Stimulated activated CD4-positive, alpha-beta T cell treated with anti-CD3 and anti-CD28 coated beads, Interleukin-1b, Interleukin-23, amount 100 ng/mL, for 48 hours (primary cell): Measurements from ENCODE around the gene KLF16.

Experiments used
- DNase-seq: peaks from one replicate; pipeline ENCODE4 v3.0.0-alpha.2; 2020

KLF16 gene

GRCh38 chr19:1866693-1867348 lies 3.4 kb upstream of the KLF16 start:
- no peak for DNase-seq

- no peak for DNase-seq
These were observed 2.0 kb upstream of the KLF16 start for GRCh38 chr19:1865172-1866010.

- peak; percentile 58 for DNase-seq
These were observed 1.2 kb upstream of the KLF16 start for GRCh38 chr19:1864480-1865171.

DNA sequence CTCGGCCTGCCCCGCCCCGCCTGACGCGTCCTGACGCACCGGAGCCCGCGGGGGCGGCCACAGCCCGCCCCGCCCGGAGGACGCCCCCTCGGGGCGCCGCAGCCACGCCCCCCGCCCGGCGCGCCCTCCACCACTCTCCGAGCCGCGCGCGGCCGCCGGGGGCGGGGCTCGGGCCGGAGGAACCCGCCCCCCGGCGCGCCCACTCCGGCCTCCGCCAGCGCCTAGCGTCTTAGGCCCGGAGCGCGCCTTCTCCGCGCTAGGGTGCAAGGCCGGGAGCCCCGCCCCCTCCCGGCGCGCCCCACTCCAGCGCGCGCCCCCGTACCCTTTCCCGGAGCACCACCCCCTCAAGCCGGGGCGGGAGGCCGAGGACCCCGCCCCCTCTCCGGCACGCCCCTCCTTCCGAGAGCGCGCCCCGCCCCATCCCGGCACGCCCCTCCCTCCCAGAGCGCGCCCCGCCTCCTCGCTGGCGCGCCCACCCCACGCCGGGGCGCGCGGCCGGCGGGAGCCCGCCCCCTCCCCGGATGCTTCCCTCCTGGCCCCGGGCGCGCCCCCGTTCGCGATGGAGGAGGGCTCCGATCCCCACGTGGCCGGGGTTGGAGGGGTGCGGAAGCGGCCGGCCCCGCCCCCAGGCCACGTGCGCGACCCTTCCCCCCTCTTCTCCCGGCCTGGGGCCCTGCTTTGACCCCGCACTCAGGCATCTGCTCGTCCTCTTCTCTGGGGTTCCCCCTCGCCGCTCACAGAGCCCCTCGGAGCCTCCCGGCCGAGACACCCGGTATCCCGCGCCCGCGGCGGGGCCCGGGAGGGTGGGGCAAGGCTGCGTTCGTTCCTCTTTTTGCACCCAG lies 480 bp upstream of the KLF16 start:
- DNase-seq, result peak; percentile 93

DNA sequence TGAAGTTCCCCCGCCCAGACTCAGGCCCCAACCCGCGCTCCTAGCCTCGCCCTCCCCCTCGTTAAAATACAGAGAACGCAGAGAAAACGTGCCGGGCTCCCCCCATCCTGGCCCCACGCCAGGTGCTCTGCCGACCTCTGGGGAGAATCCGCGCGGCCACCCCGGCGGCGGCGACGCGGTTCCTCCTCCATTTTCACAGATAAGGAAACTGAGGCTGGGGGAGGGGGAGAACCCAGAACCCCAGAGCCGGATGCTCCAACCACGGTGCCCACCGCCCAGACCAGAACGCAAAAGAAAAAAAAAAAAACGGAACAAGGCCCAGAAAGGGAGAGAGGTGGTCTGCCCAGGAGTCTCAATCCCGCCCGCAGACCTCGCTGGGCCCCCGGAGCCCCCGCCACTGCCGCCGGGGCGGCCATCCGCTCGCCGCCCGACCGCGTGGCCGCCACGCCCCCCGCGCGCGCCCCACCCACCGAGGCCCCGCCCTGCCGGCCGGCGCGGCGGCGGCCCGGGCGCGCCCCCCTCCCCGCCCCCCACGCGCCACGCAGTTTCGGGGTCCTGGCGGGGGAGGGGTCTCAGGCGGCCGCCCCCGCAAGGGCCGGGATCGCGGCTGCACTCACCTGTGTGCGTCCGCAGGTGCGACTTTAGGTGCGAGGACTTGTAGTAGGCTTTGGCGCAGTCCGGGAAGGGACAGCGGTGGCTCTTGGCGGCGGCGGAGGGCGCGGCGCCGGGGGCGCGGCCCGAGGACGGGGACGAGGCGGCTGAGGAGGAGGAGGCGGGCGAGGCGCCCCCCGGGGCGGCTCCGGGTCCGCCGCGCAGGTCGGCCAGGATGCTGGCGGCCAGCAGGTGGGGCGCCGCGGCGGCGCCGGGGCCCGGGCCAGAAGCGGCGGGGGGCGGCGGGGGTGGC lies 703 bp downstream of the KLF16 start:
- DNase-seq, result peak; percentile 53

GRCh38 chr19:1862068-1862423 lies 1.3 kb downstream of the KLF16 start:
- DNase-seq, result no peak

DNA sequence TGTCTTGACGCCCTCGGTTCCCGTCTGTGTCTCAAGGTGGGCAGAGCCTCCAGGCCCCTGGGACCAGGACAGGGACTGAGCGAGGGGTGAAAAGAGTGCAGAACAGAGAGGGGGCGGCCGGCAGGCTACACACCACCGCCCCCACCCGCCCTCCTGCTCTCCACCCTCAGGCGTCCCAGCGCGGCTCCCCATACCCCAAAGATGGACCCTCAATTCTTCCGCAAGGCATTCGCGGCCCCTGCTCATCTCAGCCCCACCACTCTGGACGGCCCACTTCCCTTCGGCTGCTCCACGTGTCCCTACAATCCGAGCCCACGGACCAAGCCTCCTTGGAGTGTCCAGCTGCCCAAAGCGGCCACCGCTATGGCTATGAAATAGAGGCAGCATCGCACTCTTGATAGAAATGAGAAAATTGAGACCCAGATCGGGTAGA lies 1.8 kb downstream of the KLF16 start:
- no peak for DNase-seq

DNA sequence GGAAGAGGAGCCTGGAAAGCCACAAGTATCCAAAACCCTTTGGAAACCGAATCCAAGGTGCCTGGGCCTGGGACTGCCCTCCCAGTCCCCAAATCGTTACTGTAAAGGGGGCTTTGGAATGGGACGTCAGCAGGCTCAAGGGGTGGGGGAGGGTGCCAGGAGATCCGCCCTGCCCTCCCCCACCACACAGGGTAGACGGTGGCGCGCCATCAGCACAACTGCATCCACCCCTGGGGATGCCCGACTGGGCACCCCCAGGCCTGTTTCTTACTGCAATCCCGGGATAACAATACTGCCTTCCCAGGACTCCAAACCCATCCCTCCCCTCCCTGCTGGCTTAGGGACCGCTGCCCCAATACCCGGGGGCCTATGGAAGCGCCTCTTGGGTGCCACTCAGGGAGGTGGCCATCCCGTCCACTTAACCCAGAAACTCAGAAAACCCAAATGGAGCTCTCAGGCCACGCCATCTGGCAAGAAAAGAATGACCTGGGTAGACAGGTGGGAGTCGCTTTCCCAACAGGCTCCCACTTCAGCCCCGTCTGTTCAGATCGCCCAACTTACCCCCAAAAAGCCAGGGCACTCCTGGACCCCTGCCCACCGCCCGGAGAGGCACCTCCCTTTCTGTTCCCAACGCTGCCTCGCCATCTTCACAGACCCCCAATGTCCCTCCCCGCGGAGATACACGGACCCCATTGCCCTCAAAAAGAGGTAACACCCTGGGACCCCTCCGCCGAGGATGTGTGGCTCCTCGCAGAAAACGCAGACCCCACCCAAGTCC lies 2.4 kb downstream of the KLF16 start:
- DNase-seq, result no peak

DNA sequence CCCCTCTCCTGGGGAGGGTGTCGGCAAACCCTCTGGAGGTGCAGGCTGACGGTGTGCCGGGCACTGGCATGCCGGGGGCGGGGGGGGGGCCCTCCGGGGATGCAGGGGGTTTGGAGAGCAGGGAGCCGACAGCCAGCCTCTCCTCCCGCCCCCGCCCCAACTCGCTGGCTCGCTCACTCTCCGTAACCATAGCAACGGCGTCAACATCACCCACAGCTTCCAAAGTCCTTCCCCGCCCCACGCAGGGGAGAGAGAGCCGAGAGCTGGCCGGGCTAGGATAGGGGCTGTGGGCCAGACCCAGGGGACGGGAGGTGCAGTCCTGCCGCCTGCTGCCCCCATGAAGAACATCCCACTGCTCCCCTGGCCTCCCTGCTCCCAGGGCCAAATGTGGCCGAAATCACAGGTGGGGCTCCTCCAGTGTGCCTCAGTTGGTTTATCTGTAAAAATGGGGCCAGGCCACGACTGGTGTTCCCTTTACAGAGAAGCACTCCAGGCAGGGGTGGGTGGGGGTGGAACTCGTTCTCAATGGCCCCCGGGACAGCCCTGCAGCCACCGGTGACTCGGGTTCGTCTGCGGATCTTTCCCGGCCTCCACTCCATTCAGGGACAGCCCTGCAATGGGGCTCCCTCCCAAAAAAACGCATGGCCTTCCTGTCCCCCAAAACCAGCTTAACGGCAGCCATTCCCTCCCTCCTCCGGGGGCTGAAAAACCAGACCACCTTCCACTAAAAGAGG lies 3.2 kb downstream of the KLF16 start:
- peak; percentile 61 for DNase-seq

GRCh38 chr19:1859331-1859781 lies 4.0 kb downstream of the KLF16 start:
- no peak for DNase-seq

- no peak for DNase-seq
These were observed 4.8 kb downstream of the KLF16 start for GRCh38 chr19:1858412-1859081.

DNA sequence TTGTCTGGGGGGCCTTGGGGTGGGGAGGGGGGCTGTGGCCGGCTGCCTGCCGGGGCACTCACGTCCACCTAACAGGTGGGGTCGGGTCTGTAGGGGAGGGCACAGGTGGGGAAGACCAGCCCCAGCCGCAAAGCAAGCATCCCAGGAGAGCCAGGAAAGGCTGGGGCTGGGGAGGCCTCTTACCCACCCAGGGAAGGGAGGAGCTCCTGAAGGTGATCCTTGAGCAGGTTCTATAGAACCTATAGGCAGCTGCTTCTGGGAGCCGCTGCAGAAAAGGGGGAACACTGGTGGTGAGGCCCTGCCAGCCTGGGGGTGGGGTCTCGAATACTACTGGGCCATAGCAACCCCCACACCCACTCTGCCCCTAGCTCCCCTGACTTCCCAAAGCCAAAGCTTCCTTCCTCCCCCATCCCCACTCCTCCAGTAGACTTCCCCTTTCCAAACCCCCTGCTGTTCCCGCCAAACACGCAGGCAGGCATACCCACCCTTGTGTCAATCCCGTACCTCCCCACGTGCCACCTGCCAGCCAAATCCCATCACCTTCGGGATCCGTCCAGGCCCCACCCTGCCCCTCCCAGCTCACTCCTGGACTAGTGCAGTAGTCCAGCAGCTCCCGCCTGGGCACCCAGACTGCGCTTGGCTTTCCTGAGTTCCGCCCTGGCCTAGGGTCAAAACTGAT lies 5.6 kb downstream of the KLF16 start:
- no peak for DNase-seq

- peak; percentile 46 for DNase-seq
These were observed 6.4 kb downstream of the KLF16 start for GRCh38 chr19:1856698-1857603.

DNA sequence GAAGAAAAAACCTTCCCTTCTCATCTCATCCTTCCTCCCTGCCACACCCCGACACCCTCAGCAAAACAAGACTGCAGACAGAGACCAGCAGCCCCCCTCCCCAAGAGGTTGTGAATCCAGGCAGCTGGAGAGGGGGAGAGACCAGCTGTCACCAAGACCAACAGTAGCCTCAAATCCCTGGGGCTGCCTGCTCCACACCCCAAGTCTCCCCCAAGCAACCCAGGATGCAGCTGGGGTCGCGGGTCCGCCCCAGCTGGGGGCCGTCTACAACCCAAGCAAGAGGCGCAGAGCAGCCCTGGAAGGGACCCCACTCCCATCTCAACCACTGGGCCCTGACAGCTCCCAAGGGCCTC lies 7.1 kb downstream of the KLF16 start:
- DNase-seq, result no peak

GRCh38 chr19:1855828-1856255 lies 7.5 kb downstream of the KLF16 start:
- DNase-seq, result peak; percentile 60

GRCh38 chr19:1855040-1855827 lies 8.1 kb downstream of the KLF16 start:
- peak; percentile 85 for DNase-seq

GRCh38 chr19:1854542-1855039 lies 8.8 kb downstream of the KLF16 start:
- no peak for DNase-seq
